GM13977 (cell line): ENCODE data around the gene SLC6A9.
A peak's percentile ranks its signal among the peaks of the same experiment; 100 is the strongest.

Experiments used
- DNase-seq: peaks from one replicate; pipeline ENCODE4 v3.0.0; 2012; ENCODE audit warnings: low spot score
- in situ Hi-C: fragments of 300-500 bp; cut with MboI; formaldehyde crosslinking; loops from one replicate; pipeline ENCODE4 v1.12.0; 2022; ENCODE audit warnings: low sequenced_read_pairs, low pct_unique_long_range_greater_than_20kb, mixed read lengths, inconsistent platforms; ENCODE audit not compliant: unreplicated experiment
- TF ChIP-seq, protein P1 (sequence below): IDR thresholded peaks from 2 replicates; pipeline ENCODE4 v1.5.1; 2012; ENCODE audit warnings: mild to moderate bottlenecking, control low read depth; ENCODE audit not compliant: insufficient read depth; ENCODE audit errors: extremely low read depth, missing control alignments

SLC6A9 gene

DNA sequence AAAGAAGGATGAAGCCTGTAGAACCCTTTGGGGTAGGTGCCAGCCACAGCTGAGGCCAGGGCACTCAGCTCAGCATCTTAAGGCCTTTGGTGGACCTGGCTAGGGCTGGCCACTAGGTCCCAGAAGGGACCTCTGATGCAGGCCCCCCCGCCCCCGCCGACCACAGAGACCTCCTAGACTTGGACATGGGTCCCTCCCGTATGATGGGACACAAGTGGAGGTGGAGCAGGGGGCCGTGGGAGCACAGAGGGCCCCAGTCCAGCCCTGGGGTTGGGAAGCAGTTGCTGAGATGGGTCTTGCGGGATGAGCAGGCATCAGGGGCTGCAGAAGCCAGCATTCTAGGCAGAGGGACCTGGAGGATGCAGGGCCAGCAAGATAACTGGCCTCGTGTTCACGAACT, 49.0 kb downstream of the SLC6A9 start:
- in situ Hi-C loops = no loop called here
- TF ChIP-seq, protein P1, sequence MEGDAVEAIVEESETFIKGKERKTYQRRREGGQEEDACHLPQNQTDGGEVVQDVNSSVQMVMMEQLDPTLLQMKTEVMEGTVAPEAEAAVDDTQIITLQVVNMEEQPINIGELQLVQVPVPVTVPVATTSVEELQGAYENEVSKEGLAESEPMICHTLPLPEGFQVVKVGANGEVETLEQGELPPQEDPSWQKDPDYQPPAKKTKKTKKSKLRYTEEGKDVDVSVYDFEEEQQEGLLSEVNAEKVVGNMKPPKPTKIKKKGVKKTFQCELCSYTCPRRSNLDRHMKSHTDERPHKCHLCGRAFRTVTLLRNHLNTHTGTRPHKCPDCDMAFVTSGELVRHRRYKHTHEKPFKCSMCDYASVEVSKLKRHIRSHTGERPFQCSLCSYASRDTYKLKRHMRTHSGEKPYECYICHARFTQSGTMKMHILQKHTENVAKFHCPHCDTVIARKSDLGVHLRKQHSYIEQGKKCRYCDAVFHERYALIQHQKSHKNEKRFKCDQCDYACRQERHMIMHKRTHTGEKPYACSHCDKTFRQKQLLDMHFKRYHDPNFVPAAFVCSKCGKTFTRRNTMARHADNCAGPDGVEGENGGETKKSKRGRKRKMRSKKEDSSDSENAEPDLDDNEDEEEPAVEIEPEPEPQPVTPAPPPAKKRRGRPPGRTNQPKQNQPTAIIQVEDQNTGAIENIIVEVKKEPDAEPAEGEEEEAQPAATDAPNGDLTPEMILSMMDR = no peak
- no peak for DNase-seq

GRCh38 chr1:43981636-43982035, 49.6 kb downstream of the SLC6A9 start:
- TF ChIP-seq, protein P1 = no peak
- in situ Hi-C loops = no loop called here
- DNase-seq = no peak

- in situ Hi-C loops = no loop called here
- TF ChIP-seq, protein P1 = no peak
Observed at GRCh38 chr1:43981135-43981491, 50.1 kb downstream of the SLC6A9 start.

DNA sequence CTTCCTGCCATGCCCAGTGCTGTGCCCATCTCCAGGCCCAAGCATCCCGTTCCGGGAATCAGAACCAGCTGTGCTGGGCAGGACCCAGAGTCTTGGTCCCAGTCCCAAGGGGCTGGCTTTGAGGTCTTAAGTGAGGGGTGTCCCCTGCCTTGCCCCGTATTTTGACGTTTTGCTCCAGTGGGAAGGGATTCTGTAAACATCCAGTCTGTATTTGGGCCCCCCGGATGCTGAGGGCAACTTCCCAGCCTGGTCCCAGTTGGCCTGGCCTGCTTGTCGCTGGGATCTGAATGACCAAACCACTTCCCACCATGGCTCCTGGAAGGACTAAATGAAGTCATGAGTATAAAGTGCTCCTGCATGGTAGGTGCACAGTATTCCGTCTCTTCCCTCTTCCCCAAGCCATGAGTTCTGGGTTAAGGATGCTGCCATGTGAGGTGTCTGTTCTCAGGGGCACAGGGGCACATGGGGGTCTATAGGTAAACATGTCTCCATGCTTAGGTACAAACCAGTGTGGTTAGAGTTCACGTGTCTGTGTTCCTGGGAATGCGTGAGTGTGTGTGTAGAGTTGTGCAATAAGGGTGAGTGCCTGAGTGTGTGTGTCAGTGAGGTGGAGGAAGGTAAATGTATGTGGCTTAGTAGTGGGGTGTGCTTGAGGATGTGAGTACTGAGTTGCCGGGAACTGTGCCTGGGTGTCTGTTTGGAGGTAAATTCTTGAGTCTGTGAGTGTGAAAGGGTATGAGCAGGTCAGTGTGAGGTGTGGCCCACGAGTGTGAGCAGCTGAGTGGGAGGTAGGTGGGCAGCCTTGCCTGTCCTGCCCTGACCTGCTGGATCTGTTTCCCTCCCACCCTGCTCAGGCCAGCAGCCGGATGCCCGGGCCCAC, 50.8 kb downstream of the SLC6A9 start:
- in situ Hi-C loops = no loop called here
- DNase-seq = no peak
- TF ChIP-seq, protein P1 = no peak

More at GRCh38 chr1:43981135-43981491, 50.1 kb downstream of the SLC6A9 start:
- no peak for DNase-seq

GRCh38 chr1:43979528-43980254, 51.6 kb downstream of the SLC6A9 start:
- in situ Hi-C loops = no loop called here
- TF ChIP-seq, protein P1 = no peak
- DNase-seq = peak; percentile 75

DNA sequence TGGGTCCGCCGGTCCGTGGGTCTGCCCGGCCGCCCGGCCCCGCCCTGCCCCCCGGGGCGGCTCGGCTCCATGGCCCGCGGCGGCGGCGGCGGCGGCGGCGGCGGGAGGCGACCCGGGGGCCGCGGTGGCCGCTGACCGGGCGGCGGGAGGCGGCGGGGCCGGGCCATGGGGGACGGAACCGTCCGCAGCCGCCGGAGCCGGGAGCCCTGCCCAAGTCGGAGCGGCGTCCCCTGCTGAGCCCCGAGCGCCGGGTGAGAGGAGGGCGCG, 52.1 kb downstream of the SLC6A9 start:
- no peak for DNase-seq
- in situ Hi-C loops = no loop called here
- TF ChIP-seq, protein P1 = no peak
